ENCODE measurements around the gene MPPED2.

DNA sequence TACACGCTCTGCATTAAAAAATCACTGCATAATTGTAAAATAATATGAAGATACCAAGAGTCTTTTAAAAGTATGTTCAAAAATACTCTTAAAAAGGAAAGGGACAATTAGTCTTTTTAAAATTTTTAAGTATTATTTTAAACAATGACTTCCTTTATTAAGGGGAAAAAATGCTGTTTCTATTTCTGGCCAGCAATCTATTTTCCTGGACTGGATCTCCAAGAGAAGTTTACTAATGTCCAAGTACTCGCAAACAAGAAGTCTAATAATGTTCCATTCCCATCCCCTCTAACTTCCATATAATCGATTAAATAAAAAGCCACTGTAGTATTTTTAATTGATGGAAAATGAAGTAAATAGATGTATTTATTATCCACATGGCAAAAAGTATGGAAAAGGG, 123.7 kb downstream of the MPPED2 start:
- TF ChIP-seq, protein P1, sequence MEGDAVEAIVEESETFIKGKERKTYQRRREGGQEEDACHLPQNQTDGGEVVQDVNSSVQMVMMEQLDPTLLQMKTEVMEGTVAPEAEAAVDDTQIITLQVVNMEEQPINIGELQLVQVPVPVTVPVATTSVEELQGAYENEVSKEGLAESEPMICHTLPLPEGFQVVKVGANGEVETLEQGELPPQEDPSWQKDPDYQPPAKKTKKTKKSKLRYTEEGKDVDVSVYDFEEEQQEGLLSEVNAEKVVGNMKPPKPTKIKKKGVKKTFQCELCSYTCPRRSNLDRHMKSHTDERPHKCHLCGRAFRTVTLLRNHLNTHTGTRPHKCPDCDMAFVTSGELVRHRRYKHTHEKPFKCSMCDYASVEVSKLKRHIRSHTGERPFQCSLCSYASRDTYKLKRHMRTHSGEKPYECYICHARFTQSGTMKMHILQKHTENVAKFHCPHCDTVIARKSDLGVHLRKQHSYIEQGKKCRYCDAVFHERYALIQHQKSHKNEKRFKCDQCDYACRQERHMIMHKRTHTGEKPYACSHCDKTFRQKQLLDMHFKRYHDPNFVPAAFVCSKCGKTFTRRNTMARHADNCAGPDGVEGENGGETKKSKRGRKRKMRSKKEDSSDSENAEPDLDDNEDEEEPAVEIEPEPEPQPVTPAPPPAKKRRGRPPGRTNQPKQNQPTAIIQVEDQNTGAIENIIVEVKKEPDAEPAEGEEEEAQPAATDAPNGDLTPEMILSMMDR (IDR thresholded peaks at IDR 0.05), result no peak
- no peak for TF ChIP-seq POLR2A (IDR thresholded peaks at IDR 0.05)

Measured in stomach (tissue), 4 donors.